Calu3 (cell line): ENCODE data around the gene PPP1R13B. TPM values are rescaled to one million over a fixed set of nuclear protein-coding genes. Genes with fewer than 3 reads are reported as not detected.

Experiments
- BruUV-seq: library from RNA; stranded (reverse); fragments of 400-500 nt; replicated peaks from 2 replicates; lab custom pipeline; 2021; lab: Mats Ljungman, UMichigan
- CTCF ChIA-PET: fragments of 300-600 bp; sonication (Branson Sonifier 250); formaldehyde crosslinking; loops from one replicate; lab custom pipeline; 2022; ENCODE audit warnings: antibody characterized with exemption; lab: Charles Lee
- DNase-seq: peaks from one replicate; pipeline ENCODE4 v3.0.0; 2022
- H3K27ac Mint-ChIP-seq: one replicate; pipeline ENCODE4 v1.8.0; 2022; ENCODE audit warnings: mixed read lengths; ENCODE audit not compliant: unreplicated experiment
- H3K27me3 Mint-ChIP-seq: one replicate; pipeline ENCODE4 v1.8.0; 2022; ENCODE audit warnings: mixed read lengths; ENCODE audit not compliant: unreplicated experiment
- H3K36me3 Mint-ChIP-seq: one replicate; pipeline ENCODE4 v1.8.0; 2022; ENCODE audit warnings: mild to moderate bottlenecking, moderate library complexity, mixed read lengths; ENCODE audit not compliant: insufficient read depth, unreplicated experiment
- H3K4me1 Mint-ChIP-seq: one replicate; pipeline ENCODE4 v1.8.0; 2022; ENCODE audit warnings: mild to moderate bottlenecking, low read depth, mixed read lengths; ENCODE audit not compliant: unreplicated experiment
- H3K4me3 Mint-ChIP-seq: one replicate; pipeline ENCODE4 v1.8.0; 2022; ENCODE audit warnings: mild to moderate bottlenecking, low read depth, moderate library complexity, mixed read lengths; ENCODE audit not compliant: unreplicated experiment
- H3K9me3 Mint-ChIP-seq: one replicate; pipeline ENCODE4 v1.8.0; 2022; ENCODE audit warnings: low read depth, mixed read lengths; ENCODE audit not compliant: unreplicated experiment
- CTCF ChIP-seq: fragments of 200-600 bp; IDR thresholded peaks from one replicate; pipeline ENCODE4 v1.8.0; 2022; ENCODE audit warnings: antibody characterized with exemption; ENCODE audit not compliant: unreplicated experiment
- intact Hi-C: fragments of 100-400 bp; cut with micrococcal nuclease; formaldehyde crosslinking; loops from one replicate; pipeline ENCODE4 v1.10.0; 2022; ENCODE audit not compliant: unreplicated experiment
- total RNA-seq: library from RNA; stranded (reverse); gene quantifications from 2 replicates; pipeline ENCODE4 v1.2.3, GENCODE V29; 2022

PPP1R13B gene
- total RNA-seq, 1 experiment from 2014 or later = 27.7 TPM

- intact Hi-C loops = no loop called here
- Mint-ChIP-seq H3K4me1 (no peaks in the 10 kb centered on the region), H3K36me3 (peaks cover 37% of the 10 kb centered on the region), H3K27ac (no peak overlapping the region), H3K4me3 (no peak overlapping the region), H3K9me3 (no peaks in the 10 kb centered on the region), H3K27me3 (no peaks in the 10 kb centered on the region)
- no TSS peak for BruUV-seq
- TF ChIP-seq CTCF = no peak
- DNase-seq = no peak
- CTCF ChIA-PET = no interaction called here
Measured at GRCh38 chr14:103684871-103685270, 162.5 kb downstream of the PPP1R13B start.

GRCh38 chr14:103684471-103684870 is 162.9 kb downstream of the PPP1R13B start:
- H3K36me3 Mint-ChIP-seq = peaks cover 34% of the 10 kb centered on the region
- no peak overlapping the region for H3K4me3 Mint-ChIP-seq
- no TSS peak for BruUV-seq
- H3K27me3 Mint-ChIP-seq = no peaks in the 10 kb centered on the region
- intact Hi-C loops = no loop called here
- H3K9me3 Mint-ChIP-seq = no peaks in the 10 kb centered on the region
- no peaks in the 10 kb centered on the region for H3K4me1 Mint-ChIP-seq
- CTCF ChIA-PET = no interaction called here
- TF ChIP-seq CTCF = no peak
- DNase-seq = no peak
- no peak overlapping the region for H3K27ac Mint-ChIP-seq

Other genes starting within 250 kb of the PPP1R13B start
- 124 and 128 TPM in 2 replicates for gene KLC1, start 218.4 kb downstream of the PPP1R13B start, total RNA-seq
- 48.6 and 52.9 TPM in 2 replicates for gene XRCC3, start 132.1 kb downstream of the PPP1R13B start, total RNA-seq
- gene ZFYVE21, start 131.8 kb downstream of the PPP1R13B start, total RNA-seq = 45.7 and 48.8 TPM in 2 replicates
- gene TDRD9, start 80.9 kb upstream of the PPP1R13B start, total RNA-seq = not detected in 2 replicates
- not detected in 2 replicates for gene RD3L, start 95.0 kb upstream of the PPP1R13B start, total RNA-seq
- not detected in 2 replicates for gene ASPG, start 238.1 kb upstream of the PPP1R13B start, total RNA-seq